HUES48 (cell line): ENCODE data around the gene NPIPB2.
"Not testable (repeated sequence)": the region's sequence is repeated elsewhere in the genome, so short reads cannot be mapped to it uniquely, and the experiment has no call there.

Experiments used
- H3K27ac ChIP-seq: one replicate; pipeline ENCODE4 v1.7.0; 2013; ENCODE audit warnings: low read depth, low read length, inconsistent platforms
- H3K27me3 ChIP-seq: 2 replicates; pipeline ENCODE4 v1.6.1; 2013; ENCODE audit warnings: mild to moderate bottlenecking, low read length; ENCODE audit not compliant: control insufficient read depth, insufficient read depth
- H3K36me3 ChIP-seq: 2 replicates; pipeline ENCODE4 v1.6.1; 2013; ENCODE audit warnings: low read length; ENCODE audit not compliant: control insufficient read depth, insufficient read depth
- H3K4me1 ChIP-seq: 2 replicates; pipeline ENCODE4 v1.6.1; 2013; ENCODE audit warnings: mild to moderate bottlenecking, low read length; ENCODE audit not compliant: control insufficient read depth, insufficient read depth
- H3K4me3 ChIP-seq: 2 replicates; pipeline ENCODE4 v1.5.1; 2013; ENCODE audit warnings: mild to moderate bottlenecking, low read depth, low read length
- H3K9ac ChIP-seq: 2 replicates; pipeline ENCODE4 v1.6.1; 2013; ENCODE audit warnings: mild to moderate bottlenecking, low read depth, low read length, moderate library complexity
- H3K9me3 ChIP-seq: 2 replicates; pipeline ENCODE4 v1.6.1; 2013; ENCODE audit warnings: low read length; ENCODE audit not compliant: control insufficient read depth, insufficient read depth

Gene NPIPB2

GRCh38 chr16:11941945-11942344, at the start of gene NPIPB2:
Gene NPIPB2 (minus strand): TSS chr16:11942045. CDS start chr16:11942045, 0 bp downstream.
- not testable (repeated sequence) for H3K36me3 ChIP-seq, H3K4me1 ChIP-seq, H3K9ac ChIP-seq, H3K27me3 ChIP-seq, H3K27ac ChIP-seq, H3K9me3 ChIP-seq, H3K4me3 ChIP-seq

DNA sequence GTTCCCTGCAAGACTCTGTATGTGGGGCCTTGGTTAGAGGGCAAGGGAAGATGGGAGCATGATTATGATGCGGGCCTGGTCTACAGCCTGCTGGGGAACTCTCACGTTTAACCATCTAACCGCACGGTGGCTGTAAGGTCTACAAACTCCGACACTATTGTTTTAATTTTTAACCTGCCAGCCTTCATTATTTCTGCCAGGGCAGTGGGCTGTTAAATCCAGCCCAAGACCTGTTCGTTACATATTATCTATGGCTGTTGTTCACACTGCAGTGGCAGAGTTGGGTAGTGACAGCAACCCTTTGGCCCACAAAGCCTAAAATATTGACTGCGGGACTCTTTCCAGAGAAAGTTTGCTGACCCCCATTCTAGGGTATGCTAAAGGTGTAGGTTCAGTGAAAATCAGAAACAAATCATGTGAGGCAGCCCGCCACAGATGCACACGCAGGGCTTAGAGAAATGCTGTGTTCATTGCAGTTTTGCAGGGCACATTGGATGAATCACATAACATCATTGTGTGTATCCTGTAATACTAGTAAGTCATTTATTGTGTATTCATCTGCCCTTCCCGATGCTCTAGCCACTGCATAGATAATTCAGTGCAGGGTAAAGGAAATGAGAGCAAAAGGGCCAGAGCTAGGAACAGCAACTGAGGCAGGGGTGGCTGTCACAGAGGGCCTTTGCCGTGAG, 49.0 kb upstream of the NPIPB2 start:
- Histone ChIP-seq H3K9me3 (no peaks in the 10 kb centered on the region), H3K4me1 (no peaks in the 10 kb centered on the region), H3K27ac (no peak overlapping the region), H3K27me3 (no peaks in the 10 kb centered on the region), H3K9ac (no peak overlapping the region), H3K36me3 (no peaks in the 10 kb centered on the region), H3K4me3 (no peak overlapping the region)

GRCh38 chr16:11988258-11988978, 46.6 kb upstream of the NPIPB2 start:
- Histone ChIP-seq H3K36me3 (no peaks in the 10 kb centered on the region), H3K9me3 (no peaks in the 10 kb centered on the region), H3K27ac (no peak overlapping the region), H3K4me1 (no peaks in the 10 kb centered on the region), H3K4me3 (no peak overlapping the region), H3K27me3 (no peaks in the 10 kb centered on the region), H3K9ac (no peak overlapping the region)

DNA sequence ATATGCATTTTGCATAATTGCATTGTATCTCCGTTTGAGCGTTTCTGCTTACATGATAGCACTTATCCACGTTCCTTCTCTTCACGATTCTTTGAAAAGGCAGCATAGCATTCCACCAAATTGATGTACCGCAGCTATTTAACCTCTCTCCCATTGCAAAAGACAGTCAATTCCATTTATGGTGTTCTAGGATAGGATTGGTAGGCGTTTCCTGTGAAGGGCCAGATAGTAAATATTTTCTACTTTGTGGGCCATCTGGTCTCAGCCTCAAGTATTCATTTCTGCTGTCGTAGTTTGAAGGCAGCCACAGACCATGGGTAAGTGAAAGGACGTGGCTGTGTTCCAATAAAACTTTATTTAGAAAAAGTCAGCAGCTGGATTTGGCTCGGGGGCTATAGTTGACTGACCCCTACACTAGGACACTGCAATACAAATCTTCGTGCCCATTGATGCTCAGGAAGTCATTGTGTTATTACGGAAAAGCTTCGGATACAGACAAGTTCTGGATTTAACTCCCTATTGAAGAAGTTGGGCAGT, 44.7 kb upstream of the NPIPB2 start:
- no peaks in the 10 kb centered on the region for H3K27me3 ChIP-seq
- no peak overlapping the region for H3K9ac ChIP-seq
- H3K4me1 ChIP-seq = no peaks in the 10 kb centered on the region
- no peaks in the 10 kb centered on the region for H3K36me3 ChIP-seq
- H3K27ac ChIP-seq = no peak overlapping the region
- H3K9me3 ChIP-seq = no peaks in the 10 kb centered on the region
- H3K4me3 ChIP-seq = no peak overlapping the region

DNA sequence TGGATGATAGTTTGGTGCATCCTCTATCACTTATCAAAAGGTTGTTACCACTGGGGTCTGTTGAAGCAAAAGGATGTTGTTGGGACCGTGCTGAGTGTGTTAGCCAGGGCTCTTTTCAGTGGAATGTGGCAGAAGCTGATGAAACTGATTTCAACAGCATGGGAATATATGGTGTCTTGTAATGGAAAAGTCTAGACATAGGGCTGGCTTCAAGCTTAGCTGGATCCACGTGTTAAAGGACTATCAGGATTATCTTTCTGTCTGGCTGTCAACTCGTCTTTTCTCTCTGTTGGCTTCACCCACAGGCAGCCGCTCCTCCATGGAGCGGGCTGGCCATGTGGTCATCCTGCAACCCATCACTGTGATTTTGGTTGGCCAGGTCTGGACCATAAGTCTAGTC, 43.4 kb upstream of the NPIPB2 start:
- H3K9ac ChIP-seq = no peak overlapping the region
- no peak overlapping the region for H3K4me3 ChIP-seq
- H3K27ac ChIP-seq = no peak overlapping the region
- no peaks in the 10 kb centered on the region for H3K36me3 ChIP-seq
- H3K4me1 ChIP-seq = no peaks in the 10 kb centered on the region
- H3K9me3 ChIP-seq = no peaks in the 10 kb centered on the region
- H3K27me3 ChIP-seq = no peaks in the 10 kb centered on the region

- 0 out of 2 replicates have a peak, but pooled peaks cover 5% of the 10 kb centered on the region for H3K4me1 ChIP-seq
- H3K4me3 ChIP-seq = no peak overlapping the region
- H3K9ac ChIP-seq = no peak overlapping the region
- no peaks in the 10 kb centered on the region for H3K27me3 ChIP-seq
- H3K27ac ChIP-seq = no peak overlapping the region
- H3K9me3 ChIP-seq = no peaks in the 10 kb centered on the region
- no peaks in the 10 kb centered on the region for H3K36me3 ChIP-seq
Observed at GRCh38 chr16:11980136-11980844, 38.4 kb upstream of the NPIPB2 start.

DNA sequence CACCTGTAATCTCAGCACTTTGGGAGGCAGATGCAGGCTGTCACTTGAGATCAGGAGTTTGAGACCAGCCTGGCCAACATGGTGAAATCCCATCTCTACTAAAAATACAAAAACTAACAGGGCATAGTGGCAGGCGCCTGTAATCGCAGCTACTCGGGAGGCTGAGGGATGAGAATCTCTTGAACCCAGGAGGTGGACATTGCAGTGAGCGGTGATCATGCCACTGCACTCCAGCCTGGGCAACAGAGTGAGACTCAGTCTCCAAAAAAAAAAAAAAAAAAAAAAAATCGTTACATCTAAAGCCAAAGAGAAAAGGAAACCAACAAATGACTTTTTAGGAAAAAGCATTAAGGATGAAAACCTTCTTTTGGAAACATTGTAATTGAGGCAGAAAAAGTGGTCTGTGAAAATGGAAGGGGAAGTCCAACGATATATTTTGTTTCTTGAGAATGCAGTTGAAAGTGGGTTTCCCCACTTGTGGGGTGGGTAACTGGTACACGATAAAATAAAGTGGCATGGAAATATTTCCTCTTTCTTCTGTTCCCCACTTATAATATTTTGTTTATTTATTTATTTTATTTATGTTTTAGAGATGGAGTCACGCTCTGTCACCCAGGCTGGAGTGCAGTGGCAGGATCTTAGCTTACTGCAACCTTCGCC, 37.3 kb upstream of the NPIPB2 start:
- Histone ChIP-seq H3K9me3 (no peaks in the 10 kb centered on the region), H3K4me1 (0 out of 2 replicates have a peak, but pooled peaks cover 5% of the 10 kb centered on the region), H3K4me3 (no peak overlapping the region), H3K36me3 (no peaks in the 10 kb centered on the region), H3K27me3 (no peaks in the 10 kb centered on the region), H3K9ac (no peak overlapping the region), H3K27ac (no peak overlapping the region)

GRCh38 chr16:11978080-11978479, 36.2 kb upstream of the NPIPB2 start:
- Histone ChIP-seq H3K36me3 (no peaks in the 10 kb centered on the region), H3K9me3 (no peaks in the 10 kb centered on the region), H3K27ac (no peak overlapping the region), H3K4me1 (0 out of 2 replicates have a peak, but pooled peaks cover 5% of the 10 kb centered on the region), H3K9ac (no peak overlapping the region), H3K4me3 (no peak overlapping the region), H3K27me3 (no peaks in the 10 kb centered on the region)

- Histone ChIP-seq H3K36me3 (no peaks in the 10 kb centered on the region), H3K4me3 (peak overlapping the region; percentile 78), H3K9me3 (no peaks in the 10 kb centered on the region), H3K27ac (no peak overlapping the region), H3K9ac (no peak overlapping the region), H3K27me3 (no peaks in the 10 kb centered on the region), H3K4me1 (0 out of 2 replicates have a peak, but pooled peaks cover 5% of the 10 kb centered on the region)
Observed at GRCh38 chr16:11977376-11978041, 35.7 kb upstream of the NPIPB2 start.

- H3K36me3 ChIP-seq = no peaks in the 10 kb centered on the region
- H3K9me3 ChIP-seq = no peaks in the 10 kb centered on the region
- peak overlapping the region; percentile 78 for H3K4me3 ChIP-seq
- no peak overlapping the region for H3K9ac ChIP-seq
- no peak overlapping the region for H3K27ac ChIP-seq
- 0 out of 2 replicates have a peak, but pooled peaks cover 5% of the 10 kb centered on the region for H3K4me1 ChIP-seq
- H3K27me3 ChIP-seq = no peaks in the 10 kb centered on the region
Observed at GRCh38 chr16:11976850-11977375, 35.1 kb upstream of the NPIPB2 start.
